Activated CD4-positive, alpha-beta T cell treated with anti-CD3 and anti-CD28 coated beads, Interleukin-2, Interleukin-6, amounts not matched to agents 100 ng/mL and 50 ng/mL, durations not matched to agents 16 hours and 8 hours (primary cell): Measurements from ENCODE around the gene IL22.
A peak's percentile ranks its signal among the peaks of the same experiment; 100 is the strongest.

ENCODE experiments used
- DNase-seq: peaks from one replicate; pipeline ENCODE4 v3.0.0-alpha.2; 2020

Gene IL22

GRCh38 chr12:68264158-68264855, 10.9 kb upstream of the IL22 start:
- no peak for DNase-seq

GRCh38 chr12:68263366-68263765, 10.0 kb upstream of the IL22 start:
- DNase-seq: no peak

DNA sequence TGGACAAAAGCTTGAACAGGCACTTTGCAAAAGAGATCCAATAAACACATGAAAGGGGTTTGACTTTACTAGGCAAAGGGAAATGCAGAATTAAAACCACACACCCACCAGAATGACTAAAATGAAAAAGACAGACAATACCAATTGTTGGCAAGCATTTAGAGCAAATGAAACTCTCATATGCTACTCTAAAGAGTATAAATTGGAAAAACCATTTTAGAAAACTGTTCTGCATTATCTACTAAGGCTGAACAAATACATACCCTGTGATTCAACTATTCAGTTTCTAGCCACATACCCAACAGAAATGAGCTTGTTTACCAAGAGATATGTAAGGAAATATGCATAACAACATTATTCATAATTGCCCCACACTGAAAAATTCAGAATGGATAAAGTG, 8.5 kb upstream of the IL22 start:
- DNase-seq: peak; percentile 64

GRCh38 chr12:68260153-68260552, 6.7 kb upstream of the IL22 start:
- no peak for DNase-seq

DNA sequence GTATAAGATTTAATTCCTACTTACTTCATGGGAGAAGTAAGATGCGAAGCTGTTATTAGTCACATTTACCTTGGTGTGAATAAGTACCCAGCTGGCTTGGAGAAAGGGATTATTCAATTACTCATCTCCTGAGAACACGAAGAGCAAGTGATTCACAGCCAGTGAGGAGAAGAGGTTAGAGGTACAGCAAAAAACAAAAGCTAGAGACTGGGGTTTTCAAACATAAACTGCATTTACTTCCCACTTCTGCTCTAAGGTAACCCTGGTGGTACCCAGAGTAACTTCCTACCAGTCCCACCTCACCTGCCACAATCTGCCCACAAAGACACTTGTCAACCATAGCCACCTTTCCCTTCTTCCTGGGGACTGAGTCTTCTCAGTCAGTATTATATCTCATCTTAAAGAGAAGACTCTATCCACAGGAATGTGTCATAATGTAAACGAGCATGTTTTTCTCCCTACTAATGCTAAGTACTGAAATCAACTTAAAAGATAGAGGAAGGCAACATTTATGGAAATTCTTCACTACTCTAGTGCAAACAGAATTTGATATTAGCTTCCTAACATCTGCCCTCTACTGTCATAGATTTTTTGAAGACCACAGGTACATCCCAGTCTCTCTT, 6.0 kb upstream of the IL22 start:
- peak; percentile 81 for DNase-seq

GRCh38 chr12:68252077-68252476, 1.3 kb downstream of the IL22 start:
- DNase-seq: no peak

DNA sequence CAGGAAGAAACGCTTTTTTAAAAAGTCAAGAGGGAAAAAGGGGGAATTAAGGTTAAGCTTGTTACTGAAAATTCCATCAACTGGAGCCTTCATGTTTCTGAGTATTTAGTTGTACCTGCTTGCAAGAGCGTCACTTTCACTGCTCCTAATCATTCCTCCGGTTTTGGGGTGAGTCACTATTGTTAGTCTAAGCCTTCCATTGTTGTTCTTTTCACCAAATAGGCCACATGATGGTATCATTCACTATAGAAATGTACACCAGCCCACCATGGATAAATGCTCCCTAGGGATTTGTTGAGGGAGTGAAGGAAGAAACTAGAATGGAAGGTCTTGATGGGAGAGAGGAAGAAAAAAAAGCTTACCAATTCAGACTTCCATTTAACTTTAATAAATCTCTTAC, 3.0 kb downstream of the IL22 start:
- no peak for DNase-seq

- no peak for DNase-seq
These were observed 5.6 kb downstream of the IL22 start for GRCh38 chr12:68247785-68248184.

DNA sequence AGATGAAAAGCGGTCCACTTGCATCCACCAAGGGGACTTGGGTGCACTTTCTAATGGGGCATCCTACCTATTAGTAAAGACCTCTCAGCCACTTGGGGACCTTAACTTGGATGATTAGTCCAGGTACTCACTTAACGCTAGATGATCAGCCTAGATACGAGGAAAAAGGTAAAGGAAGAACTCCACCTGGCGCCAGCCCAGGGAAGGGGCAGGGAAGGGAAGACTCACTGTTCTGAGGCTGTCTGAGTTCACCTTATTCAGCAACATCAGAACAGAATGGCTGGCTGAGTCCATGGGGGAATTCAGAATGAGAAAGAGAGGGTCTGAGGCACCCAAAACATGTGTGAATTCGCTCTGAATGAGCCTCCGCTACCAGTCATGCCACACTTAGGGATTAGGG, 7.1 kb downstream of the IL22 start:
- DNase-seq: no peak

- DNase-seq: no peak
These were observed 8.0 kb downstream of the IL22 start for GRCh38 chr12:68245180-68246021.

GRCh38 chr12:68242777-68243176, 10.6 kb downstream of the IL22 start:
- DNase-seq: no peak

DNA sequence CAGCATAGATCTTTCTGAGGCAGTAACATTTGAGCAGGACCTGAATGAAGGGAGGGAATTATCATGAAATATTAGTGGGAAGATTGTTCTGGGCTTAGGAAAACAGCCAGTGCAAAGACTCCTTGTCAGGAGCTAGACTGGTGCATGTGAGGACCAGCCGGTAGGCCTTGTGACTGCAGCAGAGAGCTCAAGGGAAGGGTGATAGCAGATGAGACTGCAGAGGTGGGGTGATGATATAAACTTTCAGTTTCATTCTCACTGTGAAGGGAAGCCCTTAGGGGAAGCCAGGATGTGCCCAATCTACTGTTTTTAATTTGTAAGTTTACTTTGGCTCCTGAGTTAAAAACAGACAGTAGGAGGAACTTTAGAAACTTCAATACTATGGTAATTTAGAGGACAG, 12.4 kb downstream of the IL22 start:
- peak; percentile 91 for DNase-seq

GRCh38 chr12:68240079-68240478, 13.3 kb downstream of the IL22 start:
- DNase-seq: peak; percentile 64

- no peak for DNase-seq
These were observed 14.0 kb downstream of the IL22 start for GRCh38 chr12:68239309-68239982.

DNA sequence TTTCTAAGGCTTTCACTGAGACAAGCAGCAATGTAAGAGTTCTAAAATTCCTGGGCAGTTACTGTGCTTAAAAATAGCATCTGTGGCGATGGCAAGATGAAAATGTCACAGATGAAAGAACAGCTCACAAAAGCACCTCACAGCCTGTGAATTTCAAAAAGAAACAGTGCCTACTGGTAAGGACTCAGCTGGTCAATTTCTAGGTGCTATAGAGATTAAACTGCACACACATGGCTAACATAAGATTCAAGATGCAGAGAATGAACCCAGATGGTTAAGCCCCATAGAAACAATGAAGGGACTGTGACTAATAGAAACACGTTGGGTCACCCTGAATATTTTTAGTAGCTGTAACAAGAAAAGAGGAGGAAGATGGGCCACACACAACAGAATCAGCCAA, 15.8 kb downstream of the IL22 start:
- DNase-seq: no peak

- DNase-seq: no peak
These were observed 16.3 kb downstream of the IL22 start for GRCh38 chr12:68237078-68237477.

GRCh38 chr12:68236421-68237059, 16.9 kb downstream of the IL22 start:
- DNase-seq: peak; percentile 73

- no peak for DNase-seq
These were observed 17.8 kb downstream of the IL22 start for GRCh38 chr12:68235576-68235975.

- no peak for DNase-seq
These were observed 19.3 kb downstream of the IL22 start for GRCh38 chr12:68234140-68234539.

GRCh38 chr12:68233498-68233897, 19.9 kb downstream of the IL22 start:
- DNase-seq: no peak

DNA sequence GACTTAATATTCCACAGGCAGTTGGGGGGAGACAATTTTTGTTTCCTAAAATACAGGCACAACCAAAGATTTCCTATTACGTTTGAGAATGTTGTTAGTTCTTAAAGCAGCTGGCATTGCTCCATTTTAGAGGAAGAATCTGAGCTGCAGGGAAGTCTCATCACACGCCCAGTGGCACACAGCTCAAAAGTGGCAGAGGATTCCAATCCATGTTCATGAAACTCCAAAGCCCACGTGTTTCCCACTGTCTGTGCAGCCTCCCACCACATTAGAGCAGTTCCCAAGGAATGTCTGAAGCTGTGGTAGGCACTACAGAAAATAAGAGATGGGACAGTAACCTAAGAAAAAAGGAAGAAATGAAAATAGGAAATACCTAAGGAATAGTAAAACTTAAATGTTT, 21.7 kb downstream of the IL22 start:
- no peak for DNase-seq

DNA sequence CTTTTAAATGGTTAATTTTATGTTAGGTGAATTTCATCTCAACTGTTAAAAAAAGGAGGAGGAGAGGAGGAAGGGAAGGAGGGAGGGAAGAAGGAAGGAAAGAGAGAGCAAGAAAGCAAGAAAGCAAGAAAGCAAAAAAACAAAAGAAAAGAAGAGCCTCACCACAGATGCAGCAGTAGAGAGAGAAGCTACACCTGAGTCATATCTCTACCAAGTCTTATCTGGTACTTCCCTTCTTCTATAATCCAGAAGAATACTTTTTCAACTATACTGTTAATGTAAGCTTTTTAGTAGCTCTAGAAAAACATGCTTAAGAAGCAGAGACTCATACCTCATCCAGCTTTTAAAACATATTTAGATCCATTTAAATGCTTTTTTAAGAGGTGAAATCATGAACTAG, 22.2 kb downstream of the IL22 start:
- peak; percentile 43 for DNase-seq

- DNase-seq: no peak
These were observed 23.4 kb downstream of the IL22 start for GRCh38 chr12:68229956-68230355.
